Brain microvascular endothelial cell (primary cell): Measurements from ENCODE around the gene CISD3.

ENCODE experiments used
- DNase-seq: peaks from one replicate; pipeline ENCODE4 v3.0.0-alpha.2; 2020
- H3K27ac ChIP-seq: fragments of 250-450 bp; sonication (Bioruptor Pico); 2 replicates; pipeline ENCODE4 v1.5.1; 2020; ENCODE audit warnings: mild to moderate bottlenecking, moderate library complexity
- H3K27me3 ChIP-seq: fragments of 250-450 bp; sonication (Bioruptor Pico); replicated peaks from 2 replicates; pipeline ENCODE4 v1.5.1; 2020; ENCODE audit warnings: mild to moderate bottlenecking
- H3K36me3 ChIP-seq: fragments of 250-450 bp; sonication (Bioruptor Pico); replicated peaks from 2 replicates; pipeline ENCODE4 v1.5.1; 2020; ENCODE audit warnings: mild to moderate bottlenecking
- H3K4me3 ChIP-seq: 2 replicates; pipeline ENCODE4 v1.5.1; 2011; ENCODE audit warnings: low read depth, mild to moderate bottlenecking, control low read depth, low read length, moderate library complexity
- CTCF ChIP-seq: IDR thresholded peaks from 2 replicates; pipeline ENCODE4 v1.5.1; 2011; ENCODE audit warnings: low read depth, mild to moderate bottlenecking, moderate library complexity, low read length, control low read depth, inconsistent platforms; ENCODE audit errors: missing control alignments
- in situ Hi-C: cut with HindIII; loops from 2 replicates; pipeline ENCODE4 v1.10.0; 2017; ENCODE audit warnings: low sequenced_read_pairs, low pct_ligation_motif_present

Gene CISD3

GRCh38 chr17:38751144-38751807 lies 21.1 kb downstream of the CISD3 start:
- TF ChIP-seq CTCF: no peak
- no peaks in the 10 kb centered on the region for H3K27me3 ChIP-seq
- no peak overlapping the region for H3K27ac ChIP-seq
- peaks cover 17% of the 10 kb centered on the region for H3K36me3 ChIP-seq
- in situ Hi-C loops: no loop called here
- peak overlapping the region; percentile 99 for H3K4me3 ChIP-seq
- no peak for DNase-seq

- DNase-seq: peak; percentile 73
- in situ Hi-C loops: no loop called here
- TF ChIP-seq CTCF: no peak
- peak overlapping the region; percentile 99 for H3K4me3 ChIP-seq
- H3K27me3 ChIP-seq: no peaks in the 10 kb centered on the region
- H3K36me3 ChIP-seq: peaks cover 20% of the 10 kb centered on the region
- peak overlapping the region; percentile 77 for H3K27ac ChIP-seq
These were observed 21.7 kb downstream of the CISD3 start for GRCh38 chr17:38751808-38752307.

GRCh38 chr17:38752308-38753070 lies 22.3 kb downstream of the CISD3 start, which contains the start of gene PSMB3:
TSS of gene PSMB3 (plus strand) at chr17:38752741. CDS start at chr17:38752827, 86 bp downstream.
- in situ Hi-C loops: no loop called here
- Histone ChIP-seq H3K27ac (peak within 1 kb of the TSS; percentile 77), H3K36me3 (peaks cover 26% of the 10 kb centered on the region), H3K4me3 (peak within 1 kb of the TSS; percentile 99), H3K27me3 (no peaks in the 10 kb centered on the region)
- peak; percentile 99 for DNase-seq
- TF ChIP-seq CTCF: no peak

GRCh38 chr17:38753071-38753506 lies 22.9 kb downstream of the CISD3 start:
- TF ChIP-seq CTCF: no peak
- peaks cover 31% of the 10 kb centered on the region for H3K36me3 ChIP-seq
- peak overlapping the region; percentile 99 for H3K4me3 ChIP-seq
- H3K27ac ChIP-seq: peak overlapping the region; percentile 77
- no peak for DNase-seq
- in situ Hi-C loops: no loop called here
- H3K27me3 ChIP-seq: no peaks in the 10 kb centered on the region

- Histone ChIP-seq H3K4me3 (no peak overlapping the region), H3K27ac (no peak overlapping the region), H3K36me3 (peaks cover 77% of the 10 kb centered on the region), H3K27me3 (no peaks in the 10 kb centered on the region)
- DNase-seq: peak; percentile 27
- in situ Hi-C loops: no loop called here
- TF ChIP-seq CTCF: peak; percentile 73
These were observed 31.5 kb downstream of the CISD3 start for GRCh38 chr17:38761612-38762011.
